SK-N-SH treated with all-trans-retinoic acid at 6 μM for 48 hours (cell line): ENCODE measurements around the gene SLC16A4.
A peak's percentile ranks its signal among the peaks of the same experiment; 100 is the strongest.

Experiments used
- ATAC-seq: fragments of 200-7000 bp; cut with Tn5 transposase; 3 replicates; pipeline ENCODE4 v1.9.1; 2020; ENCODE audit warnings: mild to moderate bottlenecking, moderate library complexity
- ARNTL ChIP-seq: fragments of 450-650 bp; formaldehyde crosslinking; IDR thresholded peaks from 2 replicates; pipeline ENCODE4 v1.5.0; 2020; ENCODE audit warnings: low read depth, mild to moderate bottlenecking, moderate library complexity, borderline replicate concordance
- BACH2 ChIP-seq: fragments of 250-450 bp; sonication (Bioruptor Pico); IDR thresholded peaks from 2 replicates; pipeline ENCODE4 v1.9.0; 2021; ENCODE audit warnings: mild to moderate bottlenecking, borderline replicate concordance
- CSDC2 ChIP-seq: fragments of 250-450 bp; sonication (Bioruptor Pico); IDR thresholded peaks from 2 replicates; pipeline ENCODE4 v1.5.0; 2020; ENCODE audit warnings: mild to moderate bottlenecking, moderate library complexity
- GLIS3 ChIP-seq: fragments of 250-450 bp; sonication (Bioruptor Pico); IDR thresholded peaks from 2 replicates; pipeline ENCODE4 v1.5.0; 2020; ENCODE audit warnings: mild to moderate bottlenecking, moderate library complexity
- ISL1 ChIP-seq: fragments of 250-450 bp; sonication (Bioruptor Pico); IDR thresholded peaks from 2 replicates; pipeline ENCODE4 v2.1.2; 2022; ENCODE audit warnings: mild to moderate bottlenecking, moderate library complexity
- PATZ1 ChIP-seq: fragments of 250-450 bp; sonication (Bioruptor Pico); IDR thresholded peaks from 2 replicates; pipeline ENCODE4 v1.8.0; 2020; ENCODE audit warnings: mild to moderate bottlenecking, moderate library complexity, borderline replicate concordance
- PPARA ChIP-seq: fragments of 250-450 bp; sonication (Bioruptor Pico); IDR thresholded peaks from 2 replicates; pipeline ENCODE4 v1.5.0; 2020; ENCODE audit warnings: mild to moderate bottlenecking, borderline replicate concordance
- RARB ChIP-seq: fragments of 250-450 bp; sonication (Bioruptor Pico); IDR thresholded peaks from 2 replicates; pipeline ENCODE4 v1.8.0; 2021; ENCODE audit warnings: mild to moderate bottlenecking, moderate library complexity
- ZC3H10 ChIP-seq: fragments of 250-450 bp; sonication (Bioruptor Pico); IDR thresholded peaks from 2 replicates; pipeline ENCODE4 v1.5.1; 2021; ENCODE audit warnings: mild to moderate bottlenecking, moderate library complexity
- ZFP3 ChIP-seq: fragments of 250-450 bp; sonication (Bioruptor Pico); IDR thresholded peaks from 2 replicates; pipeline ENCODE4 v1.5.0; 2020; ENCODE audit warnings: mild to moderate bottlenecking, moderate library complexity
- ZNF70 ChIP-seq: fragments of 450-650 bp; formaldehyde crosslinking; IDR thresholded peaks from 2 replicates; pipeline ENCODE4 v1.5.0; 2020; ENCODE audit warnings: mild to moderate bottlenecking, moderate library complexity
- ZNF8 ChIP-seq: fragments of 450-650 bp; formaldehyde crosslinking; IDR thresholded peaks from 2 replicates; pipeline ENCODE4 v1.5.0; 2020; ENCODE audit warnings: mild to moderate bottlenecking, moderate library complexity
- TF ChIP-seq, protein P1 (sequence below): fragments of 250-450 bp; sonication (Bioruptor Pico); IDR thresholded peaks from 2 replicates; pipeline ENCODE4 v1.5.0; 2020; ENCODE audit warnings: mild to moderate bottlenecking, moderate library complexity
- TF ChIP-seq, protein P2 (sequence below): fragments of 250-450 bp; sonication (Bioruptor Pico); IDR thresholded peaks from 2 replicates; pipeline ENCODE4 v1.8.0; 2021; ENCODE audit warnings: low read depth, mild to moderate bottlenecking, moderate library complexity, borderline replicate concordance
- TF ChIP-seq, protein P3 (sequence below): fragments of 250-450 bp; sonication (Bioruptor Pico); IDR thresholded peaks from 2 replicates; pipeline ENCODE4 v1.5.1; 2020; ENCODE audit warnings: low read depth, mild to moderate bottlenecking, moderate library complexity

The SLC16A4 gene

GRCh38 chr1:110338886-110339406 is 51.9 kb downstream of the SLC16A4 start, which contains the start of gene RBM15:
Gene RBM15 (plus strand): TSS chr1:110339377. CDS start chr1:110339406, 29 bp downstream.
- peak; percentile 88 for ATAC-seq
- TF ChIP-seq CSDC2 (no peak), ZNF8 (no peak), ZFP3 (no peak), ZNF70 (CRISPR knock-in tag) (no peak; the same call in 1 of the 2 replicates), PPARA (no peak), ISL1 (no peak), GLIS3 (CRISPR knock-in tag) (no peak), RARB (CRISPR knock-in tag) (no peak), ARNTL (no peak), ZC3H10 (CRISPR knock-in tag) (no peak), PATZ1 (CRISPR knock-in tag) (no peak)
- TF ChIP-seq, protein P1, sequence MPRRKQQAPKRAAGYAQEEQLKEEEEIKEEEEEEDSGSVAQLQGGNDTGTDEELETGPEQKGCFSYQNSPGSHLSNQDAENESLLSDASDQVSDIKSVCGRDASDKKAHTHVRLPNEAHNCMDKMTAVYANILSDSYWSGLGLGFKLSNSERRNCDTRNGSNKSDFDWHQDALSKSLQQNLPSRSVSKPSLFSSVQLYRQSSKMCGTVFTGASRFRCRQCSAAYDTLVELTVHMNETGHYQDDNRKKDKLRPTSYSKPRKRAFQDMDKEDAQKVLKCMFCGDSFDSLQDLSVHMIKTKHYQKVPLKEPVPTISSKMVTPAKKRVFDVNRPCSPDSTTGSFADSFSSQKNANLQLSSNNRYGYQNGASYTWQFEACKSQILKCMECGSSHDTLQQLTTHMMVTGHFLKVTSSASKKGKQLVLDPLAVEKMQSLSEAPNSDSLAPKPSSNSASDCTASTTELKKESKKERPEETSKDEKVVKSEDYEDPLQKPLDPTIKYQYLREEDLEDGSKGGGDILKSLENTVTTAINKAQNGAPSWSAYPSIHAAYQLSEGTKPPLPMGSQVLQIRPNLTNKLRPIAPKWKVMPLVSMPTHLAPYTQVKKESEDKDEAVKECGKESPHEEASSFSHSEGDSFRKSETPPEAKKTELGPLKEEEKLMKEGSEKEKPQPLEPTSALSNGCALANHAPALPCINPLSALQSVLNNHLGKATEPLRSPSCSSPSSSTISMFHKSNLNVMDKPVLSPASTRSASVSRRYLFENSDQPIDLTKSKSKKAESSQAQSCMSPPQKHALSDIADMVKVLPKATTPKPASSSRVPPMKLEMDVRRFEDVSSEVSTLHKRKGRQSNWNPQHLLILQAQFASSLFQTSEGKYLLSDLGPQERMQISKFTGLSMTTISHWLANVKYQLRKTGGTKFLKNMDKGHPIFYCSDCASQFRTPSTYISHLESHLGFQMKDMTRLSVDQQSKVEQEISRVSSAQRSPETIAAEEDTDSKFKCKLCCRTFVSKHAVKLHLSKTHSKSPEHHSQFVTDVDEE (CRISPR knock-in tag): no peak
- TF ChIP-seq, protein P2, sequence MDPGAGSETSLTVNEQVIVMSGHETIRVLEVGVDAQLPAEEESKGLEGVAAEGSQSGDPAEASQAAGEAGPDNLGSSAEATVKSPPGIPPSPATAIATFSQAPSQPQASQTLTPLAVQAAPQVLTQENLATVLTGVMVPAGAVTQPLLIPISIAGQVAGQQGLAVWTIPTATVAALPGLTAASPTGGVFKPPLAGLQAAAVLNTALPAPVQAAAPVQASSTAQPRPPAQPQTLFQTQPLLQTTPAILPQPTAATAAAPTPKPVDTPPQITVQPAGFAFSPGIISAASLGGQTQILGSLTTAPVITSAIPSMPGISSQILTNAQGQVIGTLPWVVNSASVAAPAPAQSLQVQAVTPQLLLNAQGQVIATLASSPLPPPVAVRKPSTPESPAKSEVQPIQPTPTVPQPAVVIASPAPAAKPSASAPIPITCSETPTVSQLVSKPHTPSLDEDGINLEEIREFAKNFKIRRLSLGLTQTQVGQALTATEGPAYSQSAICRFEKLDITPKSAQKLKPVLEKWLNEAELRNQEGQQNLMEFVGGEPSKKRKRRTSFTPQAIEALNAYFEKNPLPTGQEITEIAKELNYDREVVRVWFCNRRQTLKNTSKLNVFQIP (CRISPR knock-in tag): no peak
- TF ChIP-seq, protein P3, sequence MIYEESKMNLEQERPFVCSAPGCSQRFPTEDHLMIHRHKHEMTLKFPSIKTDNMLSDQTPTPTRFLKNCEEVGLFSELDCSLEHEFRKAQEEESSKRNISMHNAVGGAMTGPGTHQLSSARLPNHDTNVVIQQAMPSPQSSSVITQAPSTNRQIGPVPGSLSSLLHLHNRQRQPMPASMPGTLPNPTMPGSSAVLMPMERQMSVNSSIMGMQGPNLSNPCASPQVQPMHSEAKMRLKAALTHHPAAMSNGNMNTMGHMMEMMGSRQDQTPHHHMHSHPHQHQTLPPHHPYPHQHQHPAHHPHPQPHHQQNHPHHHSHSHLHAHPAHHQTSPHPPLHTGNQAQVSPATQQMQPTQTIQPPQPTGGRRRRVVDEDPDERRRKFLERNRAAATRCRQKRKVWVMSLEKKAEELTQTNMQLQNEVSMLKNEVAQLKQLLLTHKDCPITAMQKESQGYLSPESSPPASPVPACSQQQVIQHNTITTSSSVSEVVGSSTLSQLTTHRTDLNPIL: no peak

DNA sequence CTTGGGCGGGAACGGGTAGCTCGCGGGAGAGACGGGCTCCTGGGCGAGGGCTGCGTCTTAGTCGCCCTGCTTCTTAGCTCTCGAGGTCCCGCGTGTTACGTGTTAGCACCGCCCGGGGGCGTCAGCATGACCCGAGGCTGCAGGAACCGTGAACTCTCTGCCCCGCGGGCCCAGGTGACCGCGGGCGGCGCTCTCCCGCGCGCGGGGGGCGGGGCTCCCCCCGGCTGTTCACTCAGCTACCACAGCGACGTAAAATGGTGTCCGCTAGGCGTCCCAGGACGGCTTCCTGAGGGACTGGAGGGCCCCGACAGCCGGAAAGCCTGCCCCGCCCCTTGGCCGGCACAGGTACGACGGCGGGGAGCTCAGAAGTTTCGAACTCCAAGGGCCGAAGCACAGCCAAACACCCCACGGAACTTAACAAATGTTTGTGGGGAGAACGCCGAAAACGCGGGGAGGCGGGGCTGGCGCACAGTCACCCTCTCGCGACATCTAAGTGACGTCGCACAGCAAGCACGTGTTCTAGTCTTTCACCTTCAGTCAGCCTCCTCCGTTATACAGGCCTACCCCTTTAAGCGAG is 52.4 kb downstream of the SLC16A4 start:
- TF ChIP-seq CSDC2 (0 out of 2 replicates have a peak, but pooled peaks have one; percentile 31), PATZ1 (CRISPR knock-in tag) (peak; percentile 46; the same call in 1 of the 2 replicates), GLIS3 (CRISPR knock-in tag) (no peak), ZNF70 (CRISPR knock-in tag) (no peak), PPARA (no peak), ZNF8 (no peak), ISL1 (no peak), ARNTL (no peak), BACH2 (CRISPR knock-in tag) (no peak)
- TF ChIP-seq, protein P1 (CRISPR knock-in tag): peak; percentile 67
- peak; percentile 83 for ATAC-seq
